Measurements from ENCODE around the gene DPP10.

The DPP10 gene

DNA sequence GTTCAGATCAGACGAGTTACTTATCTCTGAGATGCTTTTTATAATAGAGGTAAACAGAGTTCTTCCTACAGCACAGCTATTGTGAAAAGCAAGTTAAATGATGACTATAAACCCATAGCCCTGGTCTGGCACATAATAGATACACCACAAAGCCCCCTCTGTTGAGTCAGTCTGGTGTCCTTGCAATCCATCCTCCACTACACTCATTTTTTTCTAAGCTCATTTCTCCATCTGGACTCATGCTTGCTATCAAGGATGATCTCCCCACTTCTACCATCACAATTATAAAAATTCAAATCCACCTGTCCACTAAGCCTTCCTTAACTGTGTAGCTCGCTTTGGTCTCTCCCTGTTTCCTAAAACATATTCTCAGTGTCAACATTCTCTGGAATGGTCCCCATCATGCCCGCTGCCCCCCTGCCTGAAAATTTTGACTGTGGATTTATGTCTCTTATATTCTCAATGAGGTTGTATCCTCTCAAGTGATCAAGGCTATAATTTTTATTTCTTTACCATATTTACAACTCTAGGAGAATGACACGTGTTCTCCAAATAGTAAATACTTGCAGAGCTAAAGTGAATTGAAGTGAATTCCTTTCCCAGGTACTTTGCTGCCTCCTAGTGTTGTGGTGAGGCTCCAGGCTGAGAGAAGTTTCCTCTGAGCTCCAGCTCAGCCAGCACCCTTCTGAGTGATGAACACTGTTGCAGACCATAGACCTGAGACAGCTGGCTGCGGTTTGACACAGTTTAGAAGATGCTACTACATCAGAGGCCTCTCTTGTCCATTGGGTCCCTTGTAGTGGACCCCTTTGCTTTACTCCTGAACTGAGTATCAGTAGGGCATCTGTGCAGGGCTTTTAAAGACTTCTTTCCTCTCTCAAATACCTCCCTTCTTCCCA is 108.7 kb downstream of the DPP10 start:
- Histone ChIP-seq H3K27me3 (ENCODE audit: control insufficient read depth, insufficient read depth, low read length) (no peaks in the 10 kb centered on the region), H3K36me3 (ENCODE audit: control insufficient read depth, insufficient read depth, low read length) (no peaks in the 10 kb centered on the region), H3K27ac (ENCODE audit: low read depth, low read length) (no peak overlapping the region), H3K4me3 (ENCODE audit: low read length) (no peak overlapping the region), H3K4me1 (ENCODE audit: control insufficient read depth, insufficient read depth, low read length) (no peaks in the 10 kb centered on the region), H3K9ac (ENCODE audit: low read length) (no peak overlapping the region)

DNA sequence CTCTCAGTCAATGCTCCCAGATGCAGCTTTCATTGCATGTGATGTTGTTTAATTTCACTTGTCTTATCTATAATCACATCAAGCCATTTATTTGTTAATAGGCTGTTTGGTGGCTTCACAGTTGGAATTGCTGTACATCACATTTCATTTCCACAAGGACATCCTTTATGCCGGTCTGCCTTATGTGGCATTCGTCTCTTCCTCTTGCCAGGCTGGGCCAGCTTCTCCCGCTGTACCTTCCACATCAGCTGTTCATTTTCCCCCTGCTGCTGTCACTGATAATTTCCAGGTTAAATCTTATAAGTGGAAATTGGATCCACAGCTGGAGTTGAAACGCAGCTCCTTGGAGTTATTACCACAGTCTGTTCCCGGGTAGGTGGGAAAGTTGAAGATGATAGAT is 110.6 kb downstream of the DPP10 start:
- no peak overlapping the region for H3K4me3 ChIP-seq (ENCODE audit: low read length)
- no peak overlapping the region for H3K27ac ChIP-seq (ENCODE audit: low read depth, low read length)
- no peaks in the 10 kb centered on the region for H3K4me1 ChIP-seq (ENCODE audit: control insufficient read depth, insufficient read depth, low read length)
- no peaks in the 10 kb centered on the region for H3K36me3 ChIP-seq (ENCODE audit: control insufficient read depth, insufficient read depth, low read length)
- no peaks in the 10 kb centered on the region for H3K27me3 ChIP-seq (ENCODE audit: control insufficient read depth, insufficient read depth, low read length)
- H3K9ac ChIP-seq (ENCODE audit: low read length) = no peak overlapping the region

DNA sequence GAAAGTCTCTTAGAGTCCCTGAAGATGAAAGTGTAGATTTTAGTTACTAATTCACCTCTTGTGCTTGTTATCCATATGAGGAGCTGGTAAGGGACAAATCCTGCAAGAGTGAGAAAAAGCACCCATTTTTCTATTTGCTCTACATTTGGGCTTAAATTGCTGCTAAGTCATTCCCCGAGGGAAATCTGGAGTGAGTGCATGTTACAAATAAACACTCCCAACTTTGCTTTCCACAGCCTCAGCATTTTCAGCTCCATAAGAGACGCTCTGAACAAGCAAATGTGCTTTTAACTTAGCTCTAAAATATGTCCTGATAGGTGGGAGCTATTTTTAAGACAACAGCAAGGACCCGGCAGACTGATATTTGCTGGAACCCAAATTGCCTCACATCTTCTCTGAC is 126.7 kb downstream of the DPP10 start:
- Histone ChIP-seq H3K27ac (ENCODE audit: low read depth, low read length) (no peak overlapping the region), H3K4me1 (ENCODE audit: control insufficient read depth, insufficient read depth, low read length) (no peaks in the 10 kb centered on the region), H3K9ac (ENCODE audit: low read length) (no peak overlapping the region), H3K36me3 (ENCODE audit: control insufficient read depth, insufficient read depth, low read length) (no peaks in the 10 kb centered on the region), H3K4me3 (ENCODE audit: low read length) (no peak overlapping the region), H3K27me3 (ENCODE audit: control insufficient read depth, insufficient read depth, low read length) (no peaks in the 10 kb centered on the region)

DNA sequence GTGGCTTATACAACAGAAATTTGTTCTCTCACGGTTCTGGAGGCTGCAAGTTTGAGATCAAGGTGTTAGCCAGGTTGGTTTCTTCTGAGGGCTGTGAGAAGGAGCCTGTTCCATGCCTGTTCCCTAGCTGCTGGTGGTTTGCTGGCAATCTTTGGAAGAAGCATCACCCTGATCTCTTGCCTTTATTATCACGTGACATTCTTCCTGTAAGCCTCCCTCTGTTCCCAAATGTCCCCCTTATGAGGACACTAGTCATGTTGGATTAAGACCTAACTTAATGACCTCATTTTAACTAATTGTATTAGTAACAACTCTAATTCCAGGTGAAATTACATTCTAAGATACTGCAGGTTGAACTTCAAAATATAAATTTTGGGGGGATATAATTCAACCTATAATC is 135.2 kb downstream of the DPP10 start:
- H3K27me3 ChIP-seq (ENCODE audit: control insufficient read depth, insufficient read depth, low read length) = no peaks in the 10 kb centered on the region
- no peak overlapping the region for H3K9ac ChIP-seq (ENCODE audit: low read length)
- no peaks in the 10 kb centered on the region for H3K36me3 ChIP-seq (ENCODE audit: control insufficient read depth, insufficient read depth, low read length)
- no peaks in the 10 kb centered on the region for H3K4me1 ChIP-seq (ENCODE audit: control insufficient read depth, insufficient read depth, low read length)
- H3K4me3 ChIP-seq (ENCODE audit: low read length) = no peak overlapping the region
- no peak overlapping the region for H3K27ac ChIP-seq (ENCODE audit: low read depth, low read length)

DNA sequence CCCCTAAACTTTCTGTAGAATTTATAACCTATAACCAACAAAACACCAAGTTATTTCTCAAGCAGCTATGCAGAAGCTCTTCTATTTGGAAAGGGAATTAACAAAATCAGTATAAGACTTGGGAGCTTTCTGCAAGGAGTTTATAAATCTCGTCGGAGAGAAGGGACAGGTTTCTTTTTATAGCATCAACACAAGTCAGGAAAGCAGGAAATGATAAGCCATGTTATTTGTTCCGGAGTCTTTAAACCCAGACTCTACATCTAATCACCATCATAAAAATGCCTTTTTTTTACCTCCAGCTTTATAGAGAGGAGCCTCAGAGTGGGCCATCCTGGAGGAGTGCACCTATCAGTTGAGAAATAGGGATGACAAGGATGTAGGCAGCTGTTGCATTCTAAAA is 137.1 kb downstream of the DPP10 start:
- H3K4me1 ChIP-seq (ENCODE audit: control insufficient read depth, insufficient read depth, low read length) = no peaks in the 10 kb centered on the region
- no peak overlapping the region for H3K4me3 ChIP-seq (ENCODE audit: low read length)
- no peak overlapping the region for H3K9ac ChIP-seq (ENCODE audit: low read length)
- H3K36me3 ChIP-seq (ENCODE audit: control insufficient read depth, insufficient read depth, low read length) = no peaks in the 10 kb centered on the region
- no peaks in the 10 kb centered on the region for H3K27me3 ChIP-seq (ENCODE audit: control insufficient read depth, insufficient read depth, low read length)
- H3K27ac ChIP-seq (ENCODE audit: low read depth, low read length) = no peak overlapping the region

DNA sequence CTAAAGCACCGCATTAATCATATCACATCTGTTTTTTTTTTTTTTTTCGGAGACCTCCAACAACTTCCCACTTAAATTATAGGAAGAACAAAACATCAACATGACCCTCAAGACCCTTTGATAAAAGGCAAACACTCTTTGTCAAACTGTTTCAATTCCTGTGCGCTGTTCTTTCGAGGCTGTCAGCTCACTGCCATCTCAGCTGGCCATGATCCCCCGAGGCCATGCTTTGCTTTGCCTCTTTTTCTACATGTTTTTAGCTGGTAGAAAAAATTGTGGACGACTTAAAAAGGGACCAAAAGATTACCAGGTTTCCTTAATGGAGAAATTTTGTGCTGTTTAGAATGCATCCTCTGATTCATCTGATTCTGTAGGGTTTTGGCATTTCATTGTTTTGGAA is 138.2 kb downstream of the DPP10 start:
- Histone ChIP-seq H3K9ac (ENCODE audit: low read length) (no peak overlapping the region), H3K27me3 (ENCODE audit: control insufficient read depth, insufficient read depth, low read length) (no peaks in the 10 kb centered on the region), H3K36me3 (ENCODE audit: control insufficient read depth, insufficient read depth, low read length) (no peaks in the 10 kb centered on the region), H3K4me1 (ENCODE audit: control insufficient read depth, insufficient read depth, low read length) (no peaks in the 10 kb centered on the region), H3K27ac (ENCODE audit: low read depth, low read length) (no peak overlapping the region), H3K4me3 (ENCODE audit: low read length) (no peak overlapping the region)

DNA sequence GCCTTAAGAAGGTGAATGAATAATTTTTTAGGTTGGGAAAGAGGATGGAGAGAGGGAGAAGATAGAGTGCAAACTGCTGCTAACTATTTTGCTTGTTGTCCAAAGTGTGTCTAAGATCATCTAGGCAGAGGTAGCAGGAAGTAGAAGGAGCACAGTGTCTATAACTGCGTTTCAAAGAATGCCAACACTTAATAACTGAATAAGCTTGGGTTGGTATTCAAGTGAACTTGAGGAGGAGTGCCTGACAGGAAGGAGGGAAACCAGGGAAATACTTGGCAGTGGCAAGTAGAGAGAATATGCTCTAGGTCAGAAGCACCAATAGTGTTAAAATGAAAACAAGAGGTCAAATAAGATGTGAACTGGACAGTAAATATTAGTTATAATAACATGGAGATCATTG is 155.9 kb downstream of the DPP10 start:
- no peaks in the 10 kb centered on the region for H3K4me1 ChIP-seq (ENCODE audit: control insufficient read depth, insufficient read depth, low read length)
- H3K27ac ChIP-seq (ENCODE audit: low read depth, low read length) = no peak overlapping the region
- no peak overlapping the region for H3K4me3 ChIP-seq (ENCODE audit: low read length)
- H3K36me3 ChIP-seq (ENCODE audit: control insufficient read depth, insufficient read depth, low read length) = no peaks in the 10 kb centered on the region
- no peak overlapping the region for H3K9ac ChIP-seq (ENCODE audit: low read length)
- no peaks in the 10 kb centered on the region for H3K27me3 ChIP-seq (ENCODE audit: control insufficient read depth, insufficient read depth, low read length)

DNA sequence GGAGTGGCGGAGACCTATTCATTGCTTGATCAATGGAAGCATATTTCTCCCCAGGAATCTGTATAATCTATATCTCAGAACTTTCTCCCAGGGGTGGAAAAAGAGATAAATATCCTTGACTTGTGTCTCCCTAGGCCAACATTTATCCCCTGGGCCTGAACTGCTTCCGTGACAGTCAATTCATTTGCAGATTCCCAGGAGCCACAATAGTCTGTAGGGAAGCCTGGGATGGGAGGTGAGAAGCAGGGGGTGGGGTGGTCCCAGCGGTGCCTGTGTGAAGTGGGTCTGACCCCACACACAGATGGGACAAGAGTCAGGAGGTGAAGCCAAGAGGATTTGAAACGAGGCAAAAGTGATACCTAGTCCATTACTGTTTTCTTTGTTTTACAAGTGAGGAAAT is 166.8 kb downstream of the DPP10 start:
- Histone ChIP-seq H3K27me3 (ENCODE audit: control insufficient read depth, insufficient read depth, low read length) (no peaks in the 10 kb centered on the region), H3K4me3 (ENCODE audit: low read length) (no peak overlapping the region), H3K4me1 (ENCODE audit: control insufficient read depth, insufficient read depth, low read length) (no peaks in the 10 kb centered on the region), H3K27ac (ENCODE audit: low read depth, low read length) (no peak overlapping the region), H3K36me3 (ENCODE audit: control insufficient read depth, insufficient read depth, low read length) (no peaks in the 10 kb centered on the region), H3K9ac (ENCODE audit: low read length) (no peak overlapping the region)

DNA sequence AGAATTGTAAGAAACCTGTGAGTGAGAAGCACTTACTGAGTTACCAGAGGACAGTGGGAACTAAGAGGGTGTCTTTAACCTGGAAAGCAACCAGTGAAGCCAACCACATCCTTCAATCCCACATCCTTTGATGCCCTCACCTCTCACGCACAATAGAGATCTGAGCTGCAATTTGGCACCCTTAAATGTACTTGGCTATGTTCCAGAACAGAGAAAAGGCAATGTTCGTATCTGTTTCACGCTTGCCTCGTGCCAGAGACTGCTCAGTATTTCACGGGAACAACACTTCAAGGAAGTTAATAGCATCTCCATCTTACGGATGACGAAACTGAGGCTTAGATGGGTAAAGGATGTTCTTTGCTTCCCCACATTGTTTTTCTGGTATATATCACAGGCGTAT is 167.4 kb downstream of the DPP10 start:
- Histone ChIP-seq H3K27ac (ENCODE audit: low read depth, low read length) (no peak overlapping the region), H3K36me3 (ENCODE audit: control insufficient read depth, insufficient read depth, low read length) (no peaks in the 10 kb centered on the region)

DNA sequence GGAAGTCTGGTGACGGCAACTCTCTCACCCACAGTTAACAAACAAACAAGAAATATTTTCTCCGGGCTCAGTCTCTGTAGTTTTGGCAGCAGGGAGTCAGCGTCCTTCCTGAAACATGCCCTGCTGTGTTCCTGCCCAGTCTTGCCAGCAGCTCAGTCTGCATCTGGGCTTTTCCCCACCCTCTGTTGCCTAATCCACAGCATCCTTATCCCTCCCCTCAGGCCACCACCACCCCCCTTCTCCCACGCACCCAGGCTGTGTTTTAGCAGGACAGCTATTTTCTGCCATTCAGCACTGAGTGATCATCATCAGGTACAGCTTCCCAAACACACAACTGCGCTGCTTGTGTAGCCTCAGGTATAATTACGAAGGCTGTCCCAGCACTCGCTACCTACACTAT is 168.2 kb downstream of the DPP10 start:
- Histone ChIP-seq H3K27me3 (ENCODE audit: control insufficient read depth, insufficient read depth, low read length) (no peaks in the 10 kb centered on the region), H3K4me1 (ENCODE audit: control insufficient read depth, insufficient read depth, low read length) (no peaks in the 10 kb centered on the region), H3K27ac (ENCODE audit: low read depth, low read length) (no peak overlapping the region), H3K36me3 (ENCODE audit: control insufficient read depth, insufficient read depth, low read length) (no peaks in the 10 kb centered on the region), H3K4me3 (ENCODE audit: low read length) (no peak overlapping the region), H3K9ac (ENCODE audit: low read length) (no peak overlapping the region)

More for the DNA sequence above, 167.4 kb downstream of the DPP10 start:
- Histone ChIP-seq H3K27me3 (ENCODE audit: control insufficient read depth, insufficient read depth, low read length) (no peaks in the 10 kb centered on the region), H3K4me1 (ENCODE audit: control insufficient read depth, insufficient read depth, low read length) (no peaks in the 10 kb centered on the region), H3K4me3 (ENCODE audit: low read length) (no peak overlapping the region), H3K9ac (ENCODE audit: low read length) (no peak overlapping the region)

DNA sequence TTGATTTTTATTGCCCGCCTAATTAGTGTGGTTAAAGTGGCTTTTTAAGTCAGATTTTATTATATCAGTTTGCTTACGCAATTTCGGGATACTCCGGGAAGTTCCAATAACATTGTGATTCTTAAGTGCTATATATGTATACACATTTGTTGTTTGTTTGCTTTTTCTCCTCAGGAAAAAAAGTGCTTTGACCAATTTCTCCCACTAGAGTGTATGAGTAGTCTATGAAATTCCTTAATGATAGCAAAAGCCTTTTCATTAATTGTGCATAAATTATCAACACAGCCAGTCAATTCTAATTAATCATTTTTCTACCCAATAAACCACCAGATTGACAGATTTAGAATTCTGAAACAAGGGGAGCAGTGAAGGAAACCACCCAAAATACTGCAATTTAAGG is 172.2 kb downstream of the DPP10 start:
- Histone ChIP-seq H3K4me1 (ENCODE audit: control insufficient read depth, insufficient read depth, low read length) (no peaks in the 10 kb centered on the region), H3K9ac (ENCODE audit: low read length) (no peak overlapping the region), H3K27ac (ENCODE audit: low read depth, low read length) (no peak overlapping the region), H3K36me3 (ENCODE audit: control insufficient read depth, insufficient read depth, low read length) (no peaks in the 10 kb centered on the region), H3K4me3 (ENCODE audit: low read length) (no peak overlapping the region), H3K27me3 (ENCODE audit: control insufficient read depth, insufficient read depth, low read length) (no peaks in the 10 kb centered on the region)

DNA sequence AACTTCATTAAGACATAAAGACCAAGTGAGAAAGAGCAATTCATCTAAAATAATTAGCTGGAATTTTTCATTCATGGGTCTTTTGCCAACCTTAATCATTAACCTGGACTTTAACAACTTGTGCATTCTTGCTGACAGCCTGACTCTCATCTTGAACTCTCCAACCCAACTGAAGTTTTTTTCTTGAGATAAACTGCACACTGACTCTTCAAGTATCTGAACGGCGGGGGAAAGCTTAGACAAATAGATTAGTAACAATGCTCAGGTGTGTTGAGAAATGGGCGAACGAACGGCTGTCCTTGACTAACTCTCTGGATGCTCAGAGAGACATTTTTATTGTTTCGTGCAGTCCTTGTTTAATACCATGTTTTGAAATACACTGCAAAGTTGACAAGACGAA is 186.0 kb downstream of the DPP10 start:
- Histone ChIP-seq H3K27me3 (ENCODE audit: control insufficient read depth, insufficient read depth, low read length) (no peaks in the 10 kb centered on the region), H3K36me3 (ENCODE audit: control insufficient read depth, insufficient read depth, low read length) (no peaks in the 10 kb centered on the region), H3K4me1 (ENCODE audit: control insufficient read depth, insufficient read depth, low read length) (no peaks in the 10 kb centered on the region), H3K27ac (ENCODE audit: low read depth, low read length) (no peak overlapping the region), H3K4me3 (ENCODE audit: low read length) (no peak overlapping the region), H3K9ac (ENCODE audit: low read length) (no peak overlapping the region)

DNA sequence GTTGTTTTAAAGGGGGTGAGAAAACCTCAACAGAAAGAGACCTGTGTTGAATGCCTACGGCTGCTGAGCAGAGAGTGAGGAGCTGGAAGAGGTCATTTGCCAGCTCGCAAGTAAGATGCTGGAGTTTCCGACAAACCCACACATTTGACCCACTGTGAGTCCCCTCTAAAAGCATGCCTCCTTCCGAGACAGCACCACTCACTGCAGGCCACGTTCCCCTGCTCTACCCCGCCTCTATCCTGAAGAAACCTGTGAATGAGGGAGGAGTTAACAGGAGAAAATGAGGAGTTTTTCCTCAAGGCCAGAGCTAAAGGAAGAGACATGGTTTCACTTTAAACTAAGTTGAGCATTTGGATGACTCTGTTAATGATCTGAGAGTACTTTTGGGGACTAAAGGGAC is 188.7 kb downstream of the DPP10 start:
- Histone ChIP-seq H3K4me3 (ENCODE audit: low read length) (no peak overlapping the region), H3K4me1 (ENCODE audit: control insufficient read depth, insufficient read depth, low read length) (no peaks in the 10 kb centered on the region), H3K27ac (ENCODE audit: low read depth, low read length) (no peak overlapping the region), H3K36me3 (ENCODE audit: control insufficient read depth, insufficient read depth, low read length) (no peaks in the 10 kb centered on the region), H3K9ac (ENCODE audit: low read length) (no peak overlapping the region), H3K27me3 (ENCODE audit: control insufficient read depth, insufficient read depth, low read length) (no peaks in the 10 kb centered on the region)

Measured in rectal smooth muscle tissue (tissue), 1 donor.